ENCODE measurements around the gene FMN1. TPM values are rescaled to one million over a fixed set of nuclear protein-coding genes. Genes with fewer than 3 reads are reported as not detected.
A peak's percentile ranks its signal among the peaks of the same experiment; 100 is the strongest.

The FMN1 gene
- polyA plus RNA-seq, 3 donors, result 0.28 to 3.7 (median 0.34) TPM

DNA sequence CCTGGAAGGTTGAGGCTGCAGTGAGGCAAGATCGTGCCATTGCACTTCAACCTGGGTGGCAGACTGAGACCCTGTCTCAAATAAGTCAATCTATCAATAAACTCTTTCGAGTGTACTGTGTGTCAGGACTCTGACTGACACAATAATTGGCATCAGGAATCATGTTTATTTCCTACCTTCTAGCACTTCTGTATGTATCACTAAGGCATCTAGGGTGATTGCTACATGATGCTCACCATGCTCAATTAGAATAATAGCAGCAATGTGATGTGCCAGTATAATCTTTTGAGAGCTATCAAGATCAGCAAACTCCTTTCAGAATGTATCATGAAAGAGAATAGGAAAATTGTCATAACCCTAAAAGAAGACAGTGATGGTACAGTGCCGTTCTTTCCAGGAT is 95.3 kb downstream of the FMN1 start:
- no peak for DNase-seq
- Histone ChIP-seq H3K4me3 (replicated peaks in 1 of 3; ENCODE audit: low read depth in 2 of 3, low read length in 3 of 3) (no peak overlapping the region), H3K27ac (ENCODE audit: low read depth in 1 of 2, low read length in 2 of 2) (no peak overlapping the region), H3K36me3 (replicated peaks in 1 of 2; ENCODE audit: control insufficient read depth in 1 of 2, insufficient read depth in 2 of 2, low read length in 2 of 2) (no peaks in the 10 kb centered on the region), H2AFZ (ENCODE audit: insufficient read depth, low read depth, low read length, poor library complexity, severe bottlenecking) (no peak overlapping the region), H3K4me2 (replicated peaks; ENCODE audit: extremely low read depth, low read length, poor library complexity, severe bottlenecking) (no peak overlapping the region), H4K20me1 (ENCODE audit: insufficient read depth, low read length) (no peaks in the 10 kb centered on the region), H3K9me3 (replicated peaks in 1 of 2; ENCODE audit: control insufficient read depth in 1 of 2, insufficient read depth in 1 of 2, low read length in 2 of 2) (no peaks in the 10 kb centered on the region), H3K79me2 (ENCODE audit: insufficient read depth, low read length) (peaks cover 7% of the 10 kb centered on the region), H3K27me3 (ENCODE audit: control insufficient read depth in 2 of 2, insufficient read depth in 2 of 2, low read length in 2 of 2) (no peaks in the 10 kb centered on the region), H3K9ac (ENCODE audit: insufficient read depth, low read length, poor library complexity, severe bottlenecking) (no peak overlapping the region), H3K4me1 (ENCODE audit: control insufficient read depth in 1 of 2, insufficient read depth in 2 of 2, low read length in 2 of 2) (peaks cover 21 to 29% of the 10 kb centered on the region in 2 donors)
- Mint-ChIP-seq H3K9me3 (no peaks in the 10 kb centered on the region), H3K4me1 (peaks cover 38% of the 10 kb centered on the region), H3K27me3 (ENCODE audit: low read depth in 3 of 3) (no peaks in the 10 kb centered on the region), H3K4me3 (no peak overlapping the region), H3K27ac (no peak overlapping the region), H3K36me3 (no peaks in the 10 kb centered on the region)
- 94% methylated on average over 2 of the region's 3 CpGs for WGBS (ENCODE audit: insufficient coverage)
- TF ChIP-seq, protein P1, sequence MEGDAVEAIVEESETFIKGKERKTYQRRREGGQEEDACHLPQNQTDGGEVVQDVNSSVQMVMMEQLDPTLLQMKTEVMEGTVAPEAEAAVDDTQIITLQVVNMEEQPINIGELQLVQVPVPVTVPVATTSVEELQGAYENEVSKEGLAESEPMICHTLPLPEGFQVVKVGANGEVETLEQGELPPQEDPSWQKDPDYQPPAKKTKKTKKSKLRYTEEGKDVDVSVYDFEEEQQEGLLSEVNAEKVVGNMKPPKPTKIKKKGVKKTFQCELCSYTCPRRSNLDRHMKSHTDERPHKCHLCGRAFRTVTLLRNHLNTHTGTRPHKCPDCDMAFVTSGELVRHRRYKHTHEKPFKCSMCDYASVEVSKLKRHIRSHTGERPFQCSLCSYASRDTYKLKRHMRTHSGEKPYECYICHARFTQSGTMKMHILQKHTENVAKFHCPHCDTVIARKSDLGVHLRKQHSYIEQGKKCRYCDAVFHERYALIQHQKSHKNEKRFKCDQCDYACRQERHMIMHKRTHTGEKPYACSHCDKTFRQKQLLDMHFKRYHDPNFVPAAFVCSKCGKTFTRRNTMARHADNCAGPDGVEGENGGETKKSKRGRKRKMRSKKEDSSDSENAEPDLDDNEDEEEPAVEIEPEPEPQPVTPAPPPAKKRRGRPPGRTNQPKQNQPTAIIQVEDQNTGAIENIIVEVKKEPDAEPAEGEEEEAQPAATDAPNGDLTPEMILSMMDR (IDR thresholded peaks at IDR 0.05), result no peak
- intact Hi-C loops (cut with micrococcal nuclease), result loop anchor here in 1 of 2 donors (10.0 kb wide), 2 partner anchors 126 to 606 kb away; no protein-coding TSS in a partner anchor

DNA sequence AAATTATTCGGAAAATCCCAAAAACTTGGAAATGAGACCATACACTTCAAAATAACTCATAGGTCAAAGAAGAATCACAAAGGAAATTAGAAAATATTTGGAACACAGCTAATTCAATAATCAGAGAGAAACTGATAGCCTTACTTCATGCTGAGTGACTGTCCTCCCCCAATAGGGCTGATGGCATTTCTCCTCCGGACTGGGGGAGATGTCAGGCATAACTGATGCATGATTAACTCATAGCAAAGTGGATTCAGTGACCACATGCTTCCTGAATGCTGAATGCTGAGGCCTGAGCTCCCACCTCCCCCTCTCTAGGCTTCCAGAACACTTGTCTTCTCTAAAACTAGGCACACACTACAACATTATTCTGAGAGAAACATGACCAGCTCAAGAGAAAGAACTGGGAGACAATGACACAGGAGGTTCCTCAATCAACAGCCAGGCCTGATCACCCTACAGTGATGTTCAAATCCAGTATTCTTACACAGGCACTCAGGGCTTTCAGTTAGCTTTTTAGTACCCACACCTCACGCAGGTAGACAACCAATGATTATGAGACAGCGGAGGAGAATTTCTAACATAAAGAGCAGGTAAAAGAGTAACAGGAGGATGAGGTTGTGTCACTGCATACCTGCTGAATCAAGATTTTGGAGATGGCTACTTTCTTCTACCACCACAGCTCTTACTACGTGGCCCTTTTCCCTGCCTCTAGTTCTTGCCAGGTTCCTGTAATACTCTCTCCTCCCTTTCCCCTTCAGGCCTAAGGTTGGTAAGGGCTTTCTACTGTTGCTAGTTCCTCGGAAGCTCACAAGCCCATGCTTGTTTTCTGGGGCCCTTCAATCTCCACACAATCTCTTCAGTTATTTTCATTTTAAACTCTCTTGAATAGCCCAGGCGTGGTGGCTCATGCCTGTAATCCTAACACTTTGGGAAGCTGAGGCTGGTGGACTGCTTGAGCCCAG is 96.1 kb downstream of the FMN1 start:
- Histone ChIP-seq H3K36me3 (replicated peaks in 1 of 2; ENCODE audit: control insufficient read depth in 1 of 2, insufficient read depth in 2 of 2, low read length in 2 of 2) (no peaks in the 10 kb centered on the region), H2AFZ (ENCODE audit: insufficient read depth, low read depth, low read length, poor library complexity, severe bottlenecking) (no peak overlapping the region), H3K9me3 (replicated peaks in 1 of 2; ENCODE audit: control insufficient read depth in 1 of 2, insufficient read depth in 1 of 2, low read length in 2 of 2) (no peaks in the 10 kb centered on the region), H3K4me3 (replicated peaks in 1 of 3; ENCODE audit: low read depth in 2 of 3, low read length in 3 of 3) (no peak overlapping the region), H4K20me1 (ENCODE audit: insufficient read depth, low read length) (no peaks in the 10 kb centered on the region), H3K79me2 (ENCODE audit: insufficient read depth, low read length) (peaks cover 7% of the 10 kb centered on the region), H3K4me2 (replicated peaks; ENCODE audit: extremely low read depth, low read length, poor library complexity, severe bottlenecking) (no peak overlapping the region), H3K27ac (ENCODE audit: low read depth in 1 of 2, low read length in 2 of 2) (no peak overlapping the region), H3K27me3 (ENCODE audit: control insufficient read depth in 2 of 2, insufficient read depth in 2 of 2, low read length in 2 of 2) (no peaks in the 10 kb centered on the region), H3K9ac (ENCODE audit: insufficient read depth, low read length, poor library complexity, severe bottlenecking) (no peak overlapping the region), H3K4me1 (ENCODE audit: control insufficient read depth in 1 of 2, insufficient read depth in 2 of 2, low read length in 2 of 2) (peaks cover 21 to 29% of the 10 kb centered on the region in 2 donors)
- Mint-ChIP-seq H3K4me1 (peaks cover 38% of the 10 kb centered on the region), H3K27ac (peak overlapping the region in 1 of 7 donors; percentile 60), H3K9me3 (no peaks in the 10 kb centered on the region), H3K27me3 (ENCODE audit: low read depth in 3 of 3) (no peaks in the 10 kb centered on the region), H3K4me3 (no peak overlapping the region), H3K36me3 (no peaks in the 10 kb centered on the region)
- no peak for DNase-seq
- WGBS (ENCODE audit: insufficient coverage), result 50% methylated on average over 2 of the region's 7 CpGs
- TF ChIP-seq, protein P1 (IDR thresholded peaks at IDR 0.05), result no peak
- intact Hi-C loops (cut with micrococcal nuclease), result loop anchor here in 1 of 2 donors (10.0 kb wide), 2 partner anchors 126 to 606 kb away; no protein-coding TSS in a partner anchor
